MCF 10A (cell line): ENCODE measurements around the gene LARP4B. TPM values are rescaled to one million over a fixed set of nuclear protein-coding genes. Genes with fewer than 3 reads are reported as not detected.

Source experiments
- BruUV-seq: library from RNA; stranded (reverse); fragments of 400-500 nt; replicated peaks from 2 replicates; lab custom pipeline; 2021; lab: Mats Ljungman, UMichigan
- CTCF ChIA-PET: fragments of 300-600 bp; sonication (Branson Sonifier 250); formaldehyde crosslinking; extraction: SDS; loops from one replicate; lab custom pipeline; 2021; ENCODE audit warnings: antibody characterized with exemption, inconsistent platforms; lab: Yijun Ruan, JAX
- POLR2A ChIA-PET: fragments of 300-600, 350-650 bp; sonication (Branson Sonifier 250); formaldehyde crosslinking; extraction: SDS; loops from one replicate; lab custom pipeline; 2020; ENCODE audit warnings: antibody characterized with exemption, inconsistent platforms; lab: Yijun Ruan, JAX
- DNase-seq: peaks from one replicate; pipeline ENCODE4 v3.0.0-alpha.2; 2018; ENCODE audit not compliant: unreplicated experiment
- H3K27ac Mint-ChIP-seq: one replicate; pipeline ENCODE4 v1.8.0; 2022; ENCODE audit warnings: mild to moderate bottlenecking, low read depth, mixed read lengths; ENCODE audit not compliant: unreplicated experiment
- H3K27me3 Mint-ChIP-seq: one replicate; pipeline ENCODE4 v1.8.0; 2022; ENCODE audit warnings: mixed read lengths; ENCODE audit not compliant: insufficient read depth, unreplicated experiment
- H3K36me3 Mint-ChIP-seq: one replicate; pipeline ENCODE4 v1.8.0; 2022; ENCODE audit warnings: mild to moderate bottlenecking, moderate library complexity, mixed read lengths; ENCODE audit not compliant: insufficient read depth, unreplicated experiment
- H3K4me1 Mint-ChIP-seq: one replicate; pipeline ENCODE4 v1.8.0; 2022; ENCODE audit warnings: mixed read lengths; ENCODE audit not compliant: insufficient read depth, unreplicated experiment
- H3K4me3 Mint-ChIP-seq: one replicate; pipeline ENCODE4 v1.8.0; 2022; ENCODE audit warnings: mild to moderate bottlenecking, moderate library complexity, mixed read lengths; ENCODE audit not compliant: unreplicated experiment
- H3K9me3 Mint-ChIP-seq: one replicate; pipeline ENCODE4 v1.8.0; 2022; ENCODE audit warnings: mixed read lengths; ENCODE audit not compliant: unreplicated experiment
- CTCF ChIP-seq: fragments of 200-600 bp; IDR thresholded peaks from one replicate; pipeline ENCODE4 v1.8.0; 2022; ENCODE audit warnings: antibody characterized with exemption, mild to moderate bottlenecking; ENCODE audit not compliant: unreplicated experiment
- intact Hi-C: fragments of 100-400 bp; cut with micrococcal nuclease; formaldehyde crosslinking; loops from 2 replicates; pipeline ENCODE4 v1.14.1; 2022
- total RNA-seq: library from RNA; stranded (reverse); gene quantifications from 2 replicates; pipeline ENCODE4 v1.2.3, GENCODE V29; 2022

Gene LARP4B
- total RNA-seq, 1 experiment from 2014 or later: 131 TPM

DNA sequence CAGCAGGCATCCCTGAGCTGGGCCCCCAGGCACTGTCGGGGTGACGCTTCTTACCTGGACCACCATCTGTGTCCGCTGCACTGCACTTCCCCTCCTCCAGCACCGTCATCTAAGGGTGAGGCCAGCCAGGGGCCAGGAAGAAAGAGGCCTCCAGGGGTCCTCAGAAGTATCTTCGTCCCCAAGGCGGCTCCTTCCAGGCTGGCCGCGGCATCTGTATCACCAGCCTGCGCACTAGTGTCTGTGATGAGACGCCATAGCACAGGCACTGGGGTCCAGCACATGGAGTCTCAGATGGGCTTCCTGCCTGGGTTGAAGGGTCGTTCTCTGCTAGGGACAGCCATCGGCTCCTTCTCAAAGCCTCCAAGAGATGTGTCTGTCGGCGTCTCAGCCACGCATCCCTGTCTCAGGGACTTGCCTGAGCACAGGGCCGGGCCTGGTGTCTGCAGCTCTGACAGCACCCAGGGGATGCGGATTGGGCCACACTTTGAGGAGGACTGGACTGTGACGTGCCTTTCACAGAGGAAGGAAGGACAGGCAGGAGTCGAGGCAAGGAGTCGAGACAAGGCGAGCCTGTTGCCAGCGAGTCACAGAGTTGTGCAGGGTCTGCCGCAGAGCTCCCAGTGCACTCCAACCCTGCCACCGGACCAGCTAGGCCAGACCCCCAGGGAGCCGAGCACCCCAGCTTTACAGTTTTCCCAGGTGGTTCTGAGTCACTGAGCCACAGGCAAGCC lies 140.5 kb downstream of the LARP4B start:
- TF ChIP-seq CTCF: no peak
- CTCF ChIA-PET: interaction anchor here (0.7 to 1.0 kb wide), 2 partner anchors 90 to 488 kb away, joined by 3 read pairs; no protein-coding TSS in a partner anchor

GRCh38 chr10:789831-790701 lies 141.4 kb downstream of the LARP4B start:
- Mint-ChIP-seq H3K9me3 (no peaks in the 10 kb centered on the region), H3K27ac (no peak overlapping the region), H3K4me1 (no peaks in the 10 kb centered on the region), H3K4me3 (no peak overlapping the region), H3K36me3 (no peaks in the 10 kb centered on the region), H3K27me3 (no peaks in the 10 kb centered on the region)
- no peak for DNase-seq
- TF ChIP-seq CTCF: no peak
- POLR2A ChIA-PET: no interaction called here
- intact Hi-C loops: loop anchor here (5.0 to 10.0 kb wide), 2 partner anchors 278 to 555 kb away; no protein-coding TSS in a partner anchor
- no TSS peak for BruUV-seq
- CTCF ChIA-PET: interaction anchor here (0.7 to 1.3 kb wide), 7 partner anchors 89 to 595 kb away, joined by 3 to 4 read pairs (median 3); no protein-coding TSS in a partner anchor

More for the DNA sequence above, 140.5 kb downstream of the LARP4B start:
- no peak overlapping the region for H3K27ac Mint-ChIP-seq
- BruUV-seq: no TSS peak
- H3K36me3 Mint-ChIP-seq: peaks cover 1% of the 10 kb centered on the region
- POLR2A ChIA-PET: no interaction called here
- H3K4me1 Mint-ChIP-seq: no peaks in the 10 kb centered on the region
- H3K27me3 Mint-ChIP-seq: no peaks in the 10 kb centered on the region
- no peak for DNase-seq
- peaks cover under 1% of the 10 kb centered on the region for H3K9me3 Mint-ChIP-seq
- H3K4me3 Mint-ChIP-seq: no peak overlapping the region
- intact Hi-C loops: no loop called here

GRCh38 chr10:788796-789748 lies 142.4 kb downstream of the LARP4B start:
- TF ChIP-seq CTCF: no peak

More at GRCh38 chr10:788796-789748, 142.4 kb downstream of the LARP4B start:
- Mint-ChIP-seq H3K36me3 (no peaks in the 10 kb centered on the region), H3K27ac (no peak overlapping the region), H3K4me3 (no peak overlapping the region), H3K9me3 (no peaks in the 10 kb centered on the region), H3K27me3 (no peaks in the 10 kb centered on the region), H3K4me1 (no peaks in the 10 kb centered on the region)
- CTCF ChIA-PET: interaction anchor here (0.6 to 2.5 kb wide), 7 partner anchors 212 to 594 kb away, joined by 3 to 13 read pairs (median 3); no protein-coding TSS in a partner anchor
- POLR2A ChIA-PET: no interaction called here
- intact Hi-C loops: loop anchor here (5.0 to 10.0 kb wide), 2 partner anchors 277 to 554 kb away; no protein-coding TSS in a partner anchor
- DNase-seq: no peak
- no TSS peak for BruUV-seq
